Psoas muscle (tissue), 8 donors: ENCODE measurements around the gene OR4C13. TPM values are rescaled to one million over a fixed set of nuclear protein-coding genes. Genes with fewer than 3 reads are reported as not detected.
"Not testable (repeated sequence)": the region's sequence is repeated elsewhere in the genome, so short reads cannot be mapped to it uniquely, and the experiment has no call there.

Source experiments
- ATAC-seq, 4 donors: fragments of 200-7000 bp; cut with Tn5 transposase; one replicate each; pipeline ENCODE4 v1.9.1; 2020; ENCODE audit warnings: moderate library complexity in 3 of 4, mild to moderate bottlenecking in 2 of 4
- DNase-seq, 2 donors: peaks; one replicate each; pipeline ENCODE4 v3.0.0-alpha.2; 2020
- H3K27ac ChIP-seq: fragments of 200-600 bp; one replicate; pipeline ENCODE4 v1.8.0; 2022
- H3K27me3 ChIP-seq, 3 donors: fragments of 200-600 bp in 1 of 3; one replicate each; pipeline versions ENCODE4 v1.6.1 to v1.8.0; 2013 to 2022; ENCODE audit warnings: low read length in 2 of 3, mild to moderate bottlenecking in 2 of 3, moderate library complexity in 1 of 3; ENCODE audit not compliant: insufficient read depth in 3 of 3
- H3K36me3 ChIP-seq, 2 donors: fragments of 200-600 bp in 1 of 2; one replicate each; pipeline versions ENCODE4 v1.6.1 to v1.8.0; 2013 to 2022; ENCODE audit warnings: low read depth in 1 of 2, mild to moderate bottlenecking in 1 of 2, moderate library complexity in 1 of 2; ENCODE audit not compliant: insufficient read depth in 1 of 2
- H3K4me1 ChIP-seq: fragments of 200-600 bp; one replicate; pipeline ENCODE4 v1.8.0; 2022
- H3K4me3 ChIP-seq: fragments of 200-600 bp; one replicate; pipeline ENCODE4 v1.8.0; 2022; ENCODE audit warnings: mild to moderate bottlenecking
- H3K9me3 ChIP-seq: fragments of 200-600 bp; one replicate; pipeline ENCODE4 v1.8.0; 2022
- CTCF ChIP-seq: fragments of 200-600 bp; IDR thresholded peaks from one replicate; pipeline ENCODE4 v1.8.0; 2022; ENCODE audit warnings: antibody characterized with exemption
- WGBS, 3 donors: extraction: QIAGEN DNeasy Blood & Tissue Kit; methylation state at CpG; one replicate each; pipeline versions ENCODE4 v1.1.6 to v1.1.7; 2013; 5-methylcytosine and 5-hydroxymethylcytosine counted together
- intact Hi-C, 2 donors: fragments of 100-400 bp; cut with DNase I; formaldehyde crosslinking; loops; one replicate each; pipeline versions ENCODE4 v1.11.0 to v1.14.2; 2022
- long read RNA-seq, 2 donors: library from polyadenylated mRNA; unstranded; transcript quantifications; one replicate each; pipeline ENCODE4 v2.0.0, GENCODE V29; 2021
- polyA plus RNA-seq, 3 donors: library from polyadenylated mRNA; stranded (reverse); fragments of 200-250 nt; gene quantifications; one replicate each; pipeline ENCODE4 v1.2.3, GENCODE V29; 2013
- total RNA-seq, 4 donors: library from RNA; stranded (reverse); fragmentation: NEBNext Ultra II Directional in 2 of 4; extraction: Animal tissue kit (Norgen Biotek cat#: 25700) in 2 of 4; gene quantifications; one replicate each; pipeline versions ENCODE4 v1.2.1 to v1.2.4, GENCODE V29; 2021 to 2023
- donor health status: healthy with polysubstance abuse.
- donor health status: DM: no; HTN: no; CAD: no; lungs with moderate emphysema.
- donor health status: Bipolar disorder and iron deficiency.
- donor health status: healthy.
- donor health status: DM: yes; HTN: yes; CAD: no.
- donor health status: DM: no; HTN: no; CAD: no.
- donor health status: DM: no; HTN: no; CAD: no.
- donor health status: DM: yes; HTN: yes; CAD: no.

The OR4C13 gene
- total RNA-seq (not detected), polyA plus RNA-seq (not detected)
- long read RNA-seq, donor 1, result 0 reads
- long read RNA-seq, donor 2, result 0 reads

GRCh38 chr11:49952091-49952490, at the start of gene OR4C13:
OR4C13 (plus strand) TSS chr11:49952391; CDS start chr11:49952423, 32 bp downstream.
- no peaks in the 10 kb centered on the region for H3K9me3 ChIP-seq
- H3K4me1 ChIP-seq, result no peaks in the 10 kb centered on the region
- 72 to 89% (median 75%) methylated on average over 1 of the region's 1 CpG for WGBS, 3 donors
- DNase-seq, result no peak
- intact Hi-C loops, result no loop called here
- TF ChIP-seq CTCF, result no peak
- no peaks in the 10 kb centered on the region for H3K36me3 ChIP-seq
- ATAC-seq, result no peak
- H3K4me3 ChIP-seq, result no peak within 1 kb of the TSS
- H3K27me3 ChIP-seq, result no peaks in the 10 kb centered on the region
- no peak within 1 kb of the TSS for H3K27ac ChIP-seq

GRCh38 chr11:49911516-49911915, 40.7 kb upstream of the OR4C13 start:
- H3K9me3 ChIP-seq, H3K4me1 ChIP-seq, ATAC-seq, H3K27ac ChIP-seq, DNase-seq, H3K4me3 ChIP-seq, intact Hi-C loops, H3K36me3 ChIP-seq, H3K27me3 ChIP-seq: not testable (repeated sequence)
- 76 to 82% (median 80%) methylated on average over 13 of the region's 13 CpGs for WGBS, 3 donors

GRCh38 chr11:49948701-49949100, 3.5 kb upstream of the OR4C13 start:
- H3K27me3 ChIP-seq, H3K9me3 ChIP-seq, H3K36me3 ChIP-seq, ATAC-seq, DNase-seq, H3K4me3 ChIP-seq, intact Hi-C loops, H3K4me1 ChIP-seq, H3K27ac ChIP-seq: not testable (repeated sequence)
- 47 to 82% (median 72%) methylated on average over 1 of the region's 1 CpG for WGBS, 3 donors

- intact Hi-C loops, DNase-seq, H3K4me3 ChIP-seq, H3K27me3 ChIP-seq, H3K27ac ChIP-seq, H3K9me3 ChIP-seq, H3K36me3 ChIP-seq, H3K4me1 ChIP-seq, ATAC-seq: not testable (repeated sequence)
- 86 to 90% (median 89%) methylated on average over 4 of the region's 4 CpGs for WGBS, 3 donors
Observed at GRCh38 chr11:49973439-49973838, 21.2 kb downstream of the OR4C13 start.

- H3K4me1 ChIP-seq, H3K27ac ChIP-seq, H3K36me3 ChIP-seq, intact Hi-C loops, DNase-seq, H3K27me3 ChIP-seq, H3K4me3 ChIP-seq, ATAC-seq, H3K9me3 ChIP-seq: not testable (repeated sequence)
- 28 to 35% (median 34%) methylated on average over 1 of the region's 1 CpG for WGBS, 3 donors
Observed at GRCh38 chr11:49982435-49982834, 30.2 kb downstream of the OR4C13 start, which contains the start of gene OR4C12. OR4C12 (minus strand) TSS chr11:49982535; CDS start chr11:49982501, 34 bp downstream.

GRCh38 chr11:49995565-49995964, 43.4 kb downstream of the OR4C13 start:
- Histone ChIP-seq H3K27me3 (no peaks in the 10 kb centered on the region), H3K9me3 (peaks cover 8% of the 10 kb centered on the region), H3K4me3 (no peak overlapping the region), H3K27ac (no peak overlapping the region), H3K4me1 (no peaks in the 10 kb centered on the region), H3K36me3 (no peaks in the 10 kb centered on the region)
- peak; percentile 27 for TF ChIP-seq CTCF
- 40 to 47% (median 40%) methylated on average over 6 of the region's 6 CpGs for WGBS, 3 donors
- ATAC-seq (no peak), DNase-seq (no peak)
- intact Hi-C loops, result no loop called here

Other genes with a start within 250 kb of the OR4C13 start
- not detected for gene OR4C12, start 30.1 kb downstream of the OR4C13 start, total RNA-seq
- gene OR4C12, start 30.1 kb downstream of the OR4C13 start, polyA plus RNA-seq, result not detected
- gene OR4C45, start 80.5 kb downstream of the OR4C13 start, total RNA-seq, result not detected
- gene OR4C45, start 80.5 kb downstream of the OR4C13 start, polyA plus RNA-seq, result not detected